HG02588 (cell line): ENCODE results near the gene IGSF21.
"Not testable (repeated sequence)": the region's sequence is repeated elsewhere in the genome, so short reads cannot be mapped to it uniquely, and the experiment has no call there.

Source experiments
- ATAC-seq: cut with Tn5 transposase; IDR thresholded peaks from one replicate; pipeline ENCODE4 v1.9.1; 2021; ENCODE audit warnings: mild to moderate bottlenecking, moderate library complexity; ENCODE audit not compliant: unreplicated experiment

IGSF21 gene

GRCh38 chr1:18144916-18145647, 37.5 kb downstream of the IGSF21 start:
- ATAC-seq: no peak

DNA sequence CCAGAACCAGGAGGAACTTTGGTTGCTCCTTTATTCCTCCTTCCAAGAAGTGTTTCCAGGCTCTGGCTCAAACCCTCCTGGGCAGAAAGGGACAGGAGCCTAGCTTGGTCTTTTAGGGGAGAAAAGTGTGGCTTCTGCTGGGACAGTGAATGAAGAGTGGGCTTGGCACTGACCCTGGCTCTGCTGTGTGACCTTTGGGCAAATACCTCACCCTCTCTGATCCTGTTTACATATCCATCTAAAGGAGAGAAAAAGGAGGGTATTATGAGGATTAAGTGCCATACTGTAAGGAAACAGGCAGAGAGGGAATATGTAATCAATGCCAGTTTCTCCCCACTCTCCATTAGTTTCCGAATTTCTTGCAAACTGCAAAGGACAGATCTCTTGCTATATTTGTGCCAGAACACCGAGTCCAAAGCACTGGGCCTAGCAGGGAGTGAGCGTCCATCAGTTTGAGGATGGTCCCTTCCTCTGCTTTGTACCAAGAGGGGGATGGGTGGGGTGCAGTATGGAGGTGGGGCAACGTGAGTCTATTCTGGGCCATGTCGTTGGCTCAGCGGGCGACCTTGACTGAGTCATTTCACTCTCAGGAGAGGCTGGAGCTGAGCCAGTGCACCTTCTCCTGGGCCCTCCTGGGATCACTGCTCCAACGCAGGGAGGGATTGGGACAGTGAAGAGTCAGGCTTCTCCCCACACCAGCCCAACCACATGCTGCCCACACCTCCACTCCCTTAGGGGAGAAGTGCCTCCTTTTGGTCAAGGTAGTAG, 38.4 kb downstream of the IGSF21 start:
- no peak for ATAC-seq

DNA sequence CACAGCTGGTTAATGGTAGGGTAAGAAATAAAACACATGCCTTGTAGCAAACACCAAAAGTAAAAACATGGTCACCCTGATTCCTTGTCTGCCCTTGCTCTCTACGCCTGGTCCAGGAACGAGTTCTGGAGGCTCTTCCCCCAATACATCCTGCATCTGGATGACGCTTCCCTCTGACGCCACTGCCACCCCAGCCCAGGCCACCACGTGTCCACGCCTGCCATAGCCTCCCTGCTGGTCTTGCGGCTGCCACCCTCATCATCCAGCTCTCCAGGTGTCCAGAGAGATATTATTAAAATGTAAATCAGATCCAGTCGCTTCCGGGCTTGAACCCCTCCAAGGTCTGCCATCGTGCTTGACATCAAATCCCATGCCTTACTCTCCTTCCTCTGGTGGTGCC, 39.3 kb downstream of the IGSF21 start:
- no peak for ATAC-seq

DNA sequence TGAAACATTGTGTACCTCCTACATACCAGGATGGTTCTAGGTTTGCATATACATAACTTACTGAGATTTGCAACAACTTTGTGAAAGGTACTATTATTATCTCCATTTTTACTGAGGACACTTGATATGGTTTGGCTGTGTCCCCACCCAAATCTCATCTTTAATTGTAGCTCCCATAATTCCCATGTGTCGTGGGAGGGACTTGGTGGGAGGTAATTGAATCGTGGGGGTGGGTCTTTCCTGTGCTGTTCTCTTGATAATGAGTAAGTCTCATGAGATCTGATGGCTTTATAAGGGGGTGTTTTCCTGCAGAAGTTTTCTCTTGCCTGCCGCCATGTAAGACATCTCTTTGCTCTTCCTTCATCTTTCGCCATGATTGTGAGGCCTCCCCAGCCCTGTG, 40.1 kb downstream of the IGSF21 start:
- no peak for ATAC-seq

- no peak for ATAC-seq
Observed at GRCh38 chr1:18148461-18148860, 40.9 kb downstream of the IGSF21 start.

DNA sequence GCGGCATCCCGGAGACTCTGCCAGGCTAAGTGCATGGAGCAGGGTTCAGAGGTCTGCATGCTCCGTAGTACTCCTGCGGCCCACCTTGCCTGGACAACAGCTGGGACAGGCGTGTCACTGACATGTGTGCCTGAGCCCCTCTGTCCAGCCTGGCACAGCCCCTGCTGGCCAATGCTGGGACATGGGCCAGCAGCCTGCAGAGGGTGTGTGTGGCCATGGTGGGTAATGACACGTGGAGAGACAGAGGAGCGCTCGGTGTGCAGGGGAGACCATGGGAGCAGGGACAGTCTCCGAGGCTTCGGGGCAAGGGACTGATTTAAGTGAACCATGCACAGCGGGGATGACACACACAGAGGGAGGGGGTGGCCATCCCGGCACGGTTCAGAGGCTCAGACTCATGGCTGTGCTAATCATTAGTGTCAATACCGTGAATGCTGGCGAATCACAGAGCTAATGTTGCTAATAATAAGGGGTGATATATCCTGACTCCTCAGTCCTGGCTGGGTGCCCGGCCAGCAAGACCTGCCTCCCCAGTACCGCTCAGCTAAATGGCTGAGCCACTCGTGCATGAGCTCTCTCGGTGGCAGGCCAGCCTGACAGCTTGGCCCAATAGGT, 41.5 kb downstream of the IGSF21 start:
- no peak for ATAC-seq

DNA sequence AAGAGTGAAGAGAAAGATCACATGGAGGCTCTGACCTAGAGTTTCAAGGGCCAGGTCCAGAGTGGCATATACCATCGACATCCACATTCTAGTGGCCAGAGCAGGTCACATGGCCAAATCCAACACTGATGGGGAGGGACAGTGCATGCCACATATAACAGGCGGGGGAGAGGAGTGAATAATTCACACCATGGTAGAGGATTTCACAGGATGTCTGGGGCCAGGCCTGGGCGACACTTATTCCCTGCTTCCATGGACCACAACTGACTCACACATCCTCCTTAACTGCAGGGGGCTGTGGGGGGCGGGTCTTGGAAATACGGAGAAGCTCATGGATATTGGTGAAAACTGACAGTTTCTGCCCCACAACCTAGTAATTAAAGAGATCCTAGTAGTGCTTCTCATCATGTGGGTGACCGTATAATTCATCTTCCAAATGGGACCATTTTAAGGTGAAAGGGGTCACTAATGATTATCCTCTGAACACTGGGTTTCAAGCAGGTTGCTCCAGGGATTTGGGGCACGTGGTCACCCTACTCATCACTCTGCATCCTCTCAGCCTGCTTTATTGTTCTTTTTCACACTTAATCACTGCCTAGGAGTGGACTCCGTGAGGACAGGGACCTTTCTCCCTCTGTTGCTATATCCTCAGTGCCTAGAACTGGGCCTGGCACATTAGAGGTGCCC, 44.0 kb downstream of the IGSF21 start:
- no peak for ATAC-seq

DNA sequence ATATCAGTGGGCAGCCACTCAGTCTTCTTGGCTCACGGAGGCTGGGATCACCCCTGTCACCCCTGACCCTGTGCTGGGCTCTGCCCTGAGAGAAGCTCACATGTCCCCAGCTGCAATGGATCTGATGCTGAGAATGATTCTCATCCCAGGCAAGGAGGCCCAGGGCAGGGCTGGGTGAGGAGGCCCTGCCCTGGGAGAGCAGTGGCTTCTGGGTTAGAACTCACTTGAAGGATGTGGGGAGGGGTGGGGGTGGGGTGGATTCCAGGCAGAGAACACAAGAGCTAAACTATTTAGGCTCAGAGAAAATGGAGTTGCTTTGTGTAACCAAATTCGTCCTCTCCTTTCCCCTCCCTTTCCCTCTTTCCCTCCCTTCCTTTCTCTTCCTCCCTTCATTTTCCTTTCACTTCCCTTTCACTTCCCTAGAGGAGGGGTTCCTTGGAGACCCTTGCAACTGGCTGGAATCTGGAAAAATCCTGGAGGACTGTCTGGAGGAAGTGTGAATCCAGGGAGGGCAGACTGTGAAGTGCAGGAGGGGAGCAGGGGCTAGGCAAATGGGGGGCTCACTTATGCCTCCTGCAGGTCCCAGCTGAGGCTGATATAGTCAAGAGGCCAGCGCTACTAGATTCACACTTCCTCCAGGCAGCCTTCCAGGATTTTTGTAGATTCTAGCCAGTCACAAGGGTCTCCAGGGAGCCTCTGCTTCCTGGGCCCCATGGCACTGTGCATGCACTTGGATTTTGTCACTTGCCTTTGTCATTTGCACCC, 47.0 kb downstream of the IGSF21 start:
- ATAC-seq: no peak

DNA sequence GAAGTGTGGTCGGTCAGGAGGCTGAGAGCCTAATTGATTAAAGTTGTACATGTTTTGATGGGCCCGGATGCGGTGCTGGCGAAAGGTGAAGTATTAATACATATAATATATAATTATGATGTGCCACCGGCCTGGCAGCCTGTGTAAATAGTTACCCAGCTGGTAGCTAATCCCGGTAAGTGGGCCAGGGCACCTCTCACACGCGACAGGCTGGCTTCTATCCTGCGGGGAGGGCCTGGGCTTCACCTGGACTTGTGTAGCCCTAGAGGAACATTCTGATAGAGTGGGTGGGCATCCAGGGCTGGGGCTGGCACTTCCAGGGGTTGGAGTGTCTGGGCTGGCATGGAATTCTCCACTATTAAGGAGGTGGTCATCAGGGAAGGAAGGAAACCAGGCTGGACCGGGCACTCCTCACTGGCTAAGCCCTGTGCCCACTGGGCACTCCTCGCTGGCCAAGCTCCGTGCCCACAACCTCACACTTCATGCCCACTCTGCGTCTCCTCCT, 48.3 kb downstream of the IGSF21 start:
- no peak for ATAC-seq

- no peak for ATAC-seq
Observed at GRCh38 chr1:18157352-18157751, 49.8 kb downstream of the IGSF21 start.

GRCh38 chr1:18157968-18158367, 50.4 kb downstream of the IGSF21 start:
- no peak for ATAC-seq

- ATAC-seq: no peak
Observed at GRCh38 chr1:18158714-18159113, 51.1 kb downstream of the IGSF21 start.

GRCh38 chr1:18160290-18160942, 52.8 kb downstream of the IGSF21 start:
- ATAC-seq: no peak

- ATAC-seq: no peak
Observed at GRCh38 chr1:18161690-18162089, 54.1 kb downstream of the IGSF21 start.

DNA sequence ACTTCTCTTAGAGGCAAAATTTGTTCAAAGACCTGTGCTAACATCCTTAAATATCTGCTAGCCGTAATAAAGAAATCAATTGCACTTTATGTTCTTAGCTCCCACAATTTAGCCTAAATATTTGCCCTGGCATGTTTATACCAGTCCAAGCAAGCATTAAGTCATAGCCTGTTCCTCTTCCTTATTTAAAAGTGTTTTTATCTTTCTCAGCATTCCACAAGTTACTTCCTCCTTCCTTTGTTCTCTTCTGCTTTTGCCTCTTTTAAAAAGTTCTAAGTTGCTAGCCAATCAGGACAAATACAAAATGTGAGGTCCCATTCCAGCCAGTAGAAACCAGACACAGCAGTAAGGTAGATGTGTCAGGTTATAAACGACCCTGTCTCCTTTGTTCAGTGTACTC, 58.0 kb downstream of the IGSF21 start:
- ATAC-seq: not testable (repeated sequence)

DNA sequence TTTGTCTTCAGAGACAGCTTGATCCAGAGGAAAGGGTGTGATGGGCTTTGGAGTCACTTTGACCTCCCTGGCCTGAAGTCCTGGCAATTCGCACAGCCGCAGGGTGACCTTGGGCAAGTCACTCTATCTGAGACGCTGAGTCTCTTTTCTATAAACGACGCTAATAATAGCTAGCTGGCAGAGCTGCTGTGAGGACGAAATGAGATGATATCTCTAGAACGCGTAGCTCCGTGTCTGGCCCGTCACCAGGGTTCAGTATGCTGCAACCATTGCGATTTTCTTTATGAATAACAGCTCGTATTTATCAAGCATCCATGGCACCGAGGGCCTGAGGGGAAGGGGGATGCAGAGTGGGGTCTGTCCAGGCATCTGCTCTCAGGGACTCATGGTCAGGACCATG, 58.7 kb downstream of the IGSF21 start:
- ATAC-seq: no peak

DNA sequence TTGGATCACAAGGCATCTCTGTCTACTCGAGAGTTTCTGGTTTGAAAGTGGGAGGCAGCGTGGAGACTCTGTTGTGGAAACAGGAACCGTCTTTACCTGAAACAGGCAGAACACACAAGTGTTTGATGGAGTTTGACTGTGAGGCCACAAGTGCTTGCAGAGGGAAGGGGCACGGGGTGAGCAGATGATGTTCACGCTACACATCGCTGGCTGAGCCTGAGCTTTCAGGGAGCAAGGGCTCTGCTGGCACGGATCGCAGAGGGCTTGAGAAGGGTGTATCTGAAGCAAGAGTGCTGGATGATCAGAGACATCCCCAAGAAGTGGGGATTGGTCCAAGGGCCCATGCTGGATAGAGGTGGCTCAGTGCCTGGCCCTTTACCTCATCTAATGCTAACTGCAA, 59.3 kb downstream of the IGSF21 start:
- no peak for ATAC-seq

DNA sequence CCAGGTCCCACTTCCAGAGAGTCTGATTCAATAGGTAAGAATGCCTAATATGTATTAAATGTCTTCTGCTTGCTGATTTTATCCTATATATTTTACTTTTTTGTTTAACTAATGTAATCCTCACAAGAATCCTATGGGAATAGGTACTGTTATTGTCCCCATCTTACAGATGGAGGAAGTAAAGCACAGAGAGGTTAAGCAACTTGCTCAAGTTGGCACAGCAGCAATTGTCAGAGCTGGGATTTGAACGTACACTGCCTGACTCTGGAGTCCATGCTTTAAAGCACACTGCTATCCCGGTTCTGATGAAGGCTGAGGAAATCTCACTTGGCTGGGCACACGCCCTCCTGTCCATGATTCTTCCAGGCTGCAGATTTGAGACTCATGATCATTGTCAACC, 62.8 kb downstream of the IGSF21 start:
- ATAC-seq: no peak

- no peak for ATAC-seq
Observed at GRCh38 chr1:18174037-18174436, 66.4 kb downstream of the IGSF21 start.

DNA sequence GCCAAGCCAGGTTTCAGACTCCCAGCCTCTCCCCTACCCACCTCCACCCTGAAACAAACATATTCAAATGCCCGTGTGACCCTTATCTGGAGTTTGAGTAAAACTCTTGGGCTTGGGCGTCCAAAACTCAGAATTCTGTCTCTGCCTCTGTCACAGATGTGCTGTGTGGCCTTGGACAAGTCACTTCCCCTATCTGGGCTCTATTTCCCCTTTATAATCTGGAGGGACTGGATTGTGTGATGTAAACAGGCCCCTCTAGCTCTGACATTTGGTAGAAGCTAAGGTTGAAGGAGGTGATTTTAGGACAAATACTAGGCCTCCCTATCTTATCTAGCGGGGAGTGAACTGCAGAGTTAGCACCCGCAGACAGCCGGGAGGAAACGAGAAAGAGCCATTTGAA, 67.5 kb downstream of the IGSF21 start:
- no peak for ATAC-seq
